ENCODE measurements around the gene CAMK2G.

DNA sequence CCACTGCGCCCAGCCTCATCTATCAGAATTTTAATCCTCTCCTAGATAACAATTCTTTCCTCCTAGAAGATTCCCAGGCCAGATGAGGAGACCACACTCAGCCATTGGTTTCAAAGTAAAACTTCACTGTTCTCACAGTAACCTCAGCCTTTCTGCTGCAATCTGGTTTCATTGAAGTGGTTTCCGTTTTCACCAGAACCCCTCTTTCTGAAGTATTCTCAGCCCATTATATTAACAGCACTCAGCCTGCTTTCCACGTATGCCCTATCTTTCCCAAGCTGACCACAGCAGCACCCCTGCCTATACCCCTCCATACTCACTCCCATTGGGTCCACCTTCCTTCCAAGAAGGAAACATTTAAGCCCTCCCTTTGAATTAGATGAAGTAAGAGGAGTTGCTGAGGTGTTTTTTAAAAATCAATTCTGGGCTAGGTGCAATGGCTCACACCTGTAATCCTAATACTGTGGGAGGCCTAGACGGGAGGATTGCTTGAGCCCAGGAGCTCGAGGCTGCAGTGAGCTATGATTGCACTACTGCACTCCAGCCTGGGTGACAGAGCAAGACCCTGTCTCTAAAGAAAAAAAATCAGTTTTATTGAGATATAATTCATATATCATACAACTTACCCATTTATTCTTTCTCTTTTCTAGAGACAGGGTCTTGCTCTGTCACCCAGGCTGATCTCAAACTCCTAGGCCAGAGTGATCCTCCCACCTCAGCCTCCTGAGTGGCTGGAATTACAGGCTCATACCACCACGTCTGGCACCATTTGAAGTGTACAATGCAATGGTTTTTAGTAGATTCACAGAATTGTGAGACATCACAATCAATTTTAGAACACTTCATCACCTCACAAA lies 47.9 kb upstream of the CAMK2G start:
- TF ChIP-seq, protein P1, sequence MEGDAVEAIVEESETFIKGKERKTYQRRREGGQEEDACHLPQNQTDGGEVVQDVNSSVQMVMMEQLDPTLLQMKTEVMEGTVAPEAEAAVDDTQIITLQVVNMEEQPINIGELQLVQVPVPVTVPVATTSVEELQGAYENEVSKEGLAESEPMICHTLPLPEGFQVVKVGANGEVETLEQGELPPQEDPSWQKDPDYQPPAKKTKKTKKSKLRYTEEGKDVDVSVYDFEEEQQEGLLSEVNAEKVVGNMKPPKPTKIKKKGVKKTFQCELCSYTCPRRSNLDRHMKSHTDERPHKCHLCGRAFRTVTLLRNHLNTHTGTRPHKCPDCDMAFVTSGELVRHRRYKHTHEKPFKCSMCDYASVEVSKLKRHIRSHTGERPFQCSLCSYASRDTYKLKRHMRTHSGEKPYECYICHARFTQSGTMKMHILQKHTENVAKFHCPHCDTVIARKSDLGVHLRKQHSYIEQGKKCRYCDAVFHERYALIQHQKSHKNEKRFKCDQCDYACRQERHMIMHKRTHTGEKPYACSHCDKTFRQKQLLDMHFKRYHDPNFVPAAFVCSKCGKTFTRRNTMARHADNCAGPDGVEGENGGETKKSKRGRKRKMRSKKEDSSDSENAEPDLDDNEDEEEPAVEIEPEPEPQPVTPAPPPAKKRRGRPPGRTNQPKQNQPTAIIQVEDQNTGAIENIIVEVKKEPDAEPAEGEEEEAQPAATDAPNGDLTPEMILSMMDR (conservative IDR thresholded peaks at IDR 0.05; ENCODE audit: low read length) = no peak
- no peak for TF ChIP-seq EZH2phosphoT487 (IDR thresholded peaks at IDR 0.05; ENCODE audit: borderline replicate concordance, low read depth, low read length)
